SK-N-SH (cell line): ENCODE data around the gene MS4A4E. TPM values are rescaled to one million over a fixed set of nuclear protein-coding genes. Genes with fewer than 3 reads are reported as not detected.
"Not testable (repeated sequence)": the region's sequence is repeated elsewhere in the genome, so short reads cannot be mapped to it uniquely, and the experiment has no call there.

ENCODE experiments used
- CTCF ChIA-PET: fragments of 300-600, 350-600 bp; formaldehyde crosslinking; extraction: SDS; loops from one replicate; lab custom pipeline; 2021; lab: Yijun Ruan, JAX
- POLR2A ChIA-PET: fragments of 350-600 bp; sonication (Branson Sonifier 250); formaldehyde crosslinking; extraction: SDS; loops from one replicate; lab custom pipeline; 2020; ENCODE audit warnings: antibody characterized with exemption, inconsistent platforms; lab: Yijun Ruan, JAX
- DNase-seq: peaks from one replicate; pipeline ENCODE4 v3.0.0; 2012
- H2AFZ ChIP-seq: fragments of 200-600 bp; sonication (generic); 2 replicates; pipeline ENCODE4 v1.8.1; 2016; ENCODE audit warnings: antibody characterized with exemption, mild to moderate bottlenecking, low read depth
- H3F3A ChIP-seq: fragments of 200-600 bp; sonication (generic); replicated peaks from 2 replicates; pipeline ENCODE3; 2016; ENCODE audit warnings: antibody characterized with exemption, mild to moderate bottlenecking; ENCODE audit not compliant: insufficient read depth
- H3K27ac ChIP-seq, 2 experiments: fragments of 200-500 bp in 1 of 2; fragments of 200-600 bp in 1 of 2; sonication (Bioruptor generic) in 1 of 2; sonication (generic), shearing (Covaris generic) in 1 of 2; 2 replicates each; pipeline versions ENCODE4 v1.5.1 to v1.6.1; 2014 to 2016; ENCODE audit warnings: low read depth in 2 of 2, inconsistent platforms in 1 of 2, low read length in 1 of 2, mild to moderate bottlenecking in 1 of 2, mixed read lengths in 1 of 2
- H3K27me3 ChIP-seq: fragments of 200-600 bp; sonication (generic), shearing (Covaris generic); 2 replicates; pipeline ENCODE4 v1.6.1; 2016; ENCODE audit warnings: mixed run types; ENCODE audit not compliant: insufficient read depth
- H3K36me3 ChIP-seq, 2 experiments: fragments of 200-500 bp in 1 of 2; fragments of 200-600 bp in 1 of 2; sonication (Bioruptor generic) in 1 of 2; sonication (generic) in 1 of 2; replicated peaks in 1 of 2; 2 replicates each; pipeline versions ENCODE3 to v1.5.1; 2014 to 2016; ENCODE audit warnings: low read length in 1 of 2, mild to moderate bottlenecking in 1 of 2; ENCODE audit not compliant: insufficient read depth in 2 of 2, control insufficient read depth in 1 of 2
- H3K4me1 ChIP-seq, 2 experiments: fragments of 200-500 bp in 1 of 2; fragments of 200-600 bp in 1 of 2; sonication (Bioruptor generic) in 1 of 2; sonication (generic), shearing (Covaris generic) in 1 of 2; 2 replicates each; pipeline versions ENCODE4 v1.5.1 to v1.6.1; 2014 to 2016; ENCODE audit warnings: low read depth in 1 of 2, low read length in 1 of 2, mixed run types in 1 of 2; ENCODE audit not compliant: insufficient read depth in 2 of 2, control insufficient read depth in 1 of 2
- H3K4me2 ChIP-seq: fragments of 200-600 bp; sonication (generic), shearing (Covaris generic); 2 replicates; pipeline ENCODE4 v1.6.1; 2017; ENCODE audit warnings: mixed run types
- H3K4me3 ChIP-seq, 2 experiments: fragments of 200-500 bp in 1 of 2; fragments of 200-600 bp in 1 of 2; sonication (Bioruptor generic) in 1 of 2; sonication (generic), shearing (Covaris generic) in 1 of 2; 2 replicates each; pipeline versions ENCODE4 v1.5.1 to v1.8.1; 2014 to 2016; ENCODE audit warnings: low read depth in 2 of 2, inconsistent platforms in 1 of 2, low read length in 1 of 2, mild to moderate bottlenecking in 1 of 2, mixed read lengths in 1 of 2, moderate library complexity in 1 of 2
- H3K79me2 ChIP-seq: fragments of 200-600 bp; sonication (generic); 2 replicates; pipeline ENCODE4 v1.8.1; 2017; ENCODE audit warnings: mild to moderate bottlenecking; ENCODE audit not compliant: insufficient read depth
- H3K9ac ChIP-seq: fragments of 200-600 bp; sonication (generic); 2 replicates; pipeline ENCODE4 v1.6.1; 2017; ENCODE audit warnings: mixed run types
- H3K9me2 ChIP-seq: fragments of 200-600 bp; sonication (generic); 2 replicates; pipeline ENCODE4 v1.6.1; 2017; ENCODE audit warnings: mixed run types
- H3K9me3 ChIP-seq: fragments of 200-600 bp; sonication (generic); 2 replicates; pipeline ENCODE4 v1.6.1; 2017; ENCODE audit warnings: mixed run types, mild to moderate bottlenecking, moderate library complexity
- H4K20me1 ChIP-seq: fragments of 200-600 bp; sonication (generic); 2 replicates; pipeline ENCODE4 v1.6.1; 2017; ENCODE audit warnings: mild to moderate bottlenecking, mixed run types; ENCODE audit not compliant: insufficient read depth
- FOSL2 ChIP-seq: IDR thresholded peaks from 2 replicates; pipeline ENCODE4 v1.4.0; 2012; ENCODE audit warnings: low read depth, mild to moderate bottlenecking, moderate library complexity, borderline replicate concordance
- FOXJ3 ChIP-seq: sonication (generic); formaldehyde crosslinking; IDR thresholded peaks from 2 replicates; pipeline ENCODE4 v1.5.1; 2020; ENCODE audit warnings: mild to moderate bottlenecking, missing genetic modification reagents
- GABPA ChIP-seq: IDR thresholded peaks from 2 replicates; pipeline ENCODE4 v1.4.0; 2012; ENCODE audit warnings: low read depth, mild to moderate bottlenecking
- GATA2 ChIP-seq: sonication (generic); formaldehyde crosslinking; IDR thresholded peaks from 2 replicates; pipeline ENCODE4 v1.5.0; 2020; ENCODE audit warnings: mild to moderate bottlenecking, missing genetic modification reagents
- MEF2A ChIP-seq: IDR thresholded peaks from 2 replicates; pipeline ENCODE4 v1.4.0; 2012; ENCODE audit warnings: low read depth, borderline replicate concordance
- NFIC ChIP-seq: IDR thresholded peaks from 2 replicates; pipeline ENCODE4 v1.4.0; 2012; ENCODE audit warnings: borderline replicate concordance
- POLR2AphosphoS5 ChIP-seq: IDR thresholded peaks from 2 replicates; pipeline ENCODE4 v1.6.1; 2012; ENCODE audit warnings: low read depth, low read length
- REST ChIP-seq: IDR thresholded peaks from 2 replicates; pipeline ENCODE4 v1.6.1; 2012; ENCODE audit warnings: mild to moderate bottlenecking, low read depth, low read length, moderate library complexity
- RXRA ChIP-seq: IDR thresholded peaks from 2 replicates; pipeline ENCODE4 v1.4.0; 2012; ENCODE audit warnings: low read depth, mild to moderate bottlenecking, borderline replicate concordance
- TAF1 ChIP-seq: IDR thresholded peaks from 2 replicates; pipeline ENCODE4 v1.6.1; 2012; ENCODE audit warnings: low read depth, mild to moderate bottlenecking, low read length, moderate library complexity, borderline replicate concordance
- WGBS: methylation state at CpG from one replicate; pipeline ENCODE4 v1.1.6; 2017; ENCODE audit warnings: low lambda C conversion rate; 5-methylcytosine and 5-hydroxymethylcytosine counted together
- polyA plus RNA-seq, 3 experiments: library from polyadenylated mRNA; depleted of rRNA; stranded (reverse); fragments of >200 nt; gene quantifications; 2 replicates each; pipeline ENCODE4 v1.2.3, GENCODE V29; 2012
- TF ChIP-seq, protein P1 (sequence below): IDR thresholded peaks from 2 replicates; pipeline ENCODE4; 2012

The MS4A4E gene
- polyA plus RNA-seq, 1 of the 3 experiments (the other 2 are of a cell fraction): not detected

DNA sequence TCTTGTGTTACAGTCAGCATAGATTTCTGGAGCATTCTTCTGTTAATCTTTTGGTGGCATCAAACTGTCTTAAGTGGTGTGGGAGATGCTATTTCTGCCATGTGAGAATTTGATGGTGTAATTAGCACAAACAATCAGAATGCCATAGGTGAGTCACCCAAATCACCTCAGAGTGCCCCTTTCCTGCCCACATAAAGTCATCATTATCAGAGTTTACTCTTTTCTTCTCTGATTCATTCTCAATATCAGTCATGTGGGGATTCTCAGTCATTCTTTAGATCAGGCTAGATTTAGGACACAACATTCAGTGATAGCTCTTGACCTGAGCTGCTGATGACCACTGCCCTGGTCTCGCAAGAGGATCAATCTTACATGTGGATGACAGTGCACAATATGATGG lies 36.3 kb downstream of the MS4A4E start (continued):
- TF ChIP-seq, protein P1, sequence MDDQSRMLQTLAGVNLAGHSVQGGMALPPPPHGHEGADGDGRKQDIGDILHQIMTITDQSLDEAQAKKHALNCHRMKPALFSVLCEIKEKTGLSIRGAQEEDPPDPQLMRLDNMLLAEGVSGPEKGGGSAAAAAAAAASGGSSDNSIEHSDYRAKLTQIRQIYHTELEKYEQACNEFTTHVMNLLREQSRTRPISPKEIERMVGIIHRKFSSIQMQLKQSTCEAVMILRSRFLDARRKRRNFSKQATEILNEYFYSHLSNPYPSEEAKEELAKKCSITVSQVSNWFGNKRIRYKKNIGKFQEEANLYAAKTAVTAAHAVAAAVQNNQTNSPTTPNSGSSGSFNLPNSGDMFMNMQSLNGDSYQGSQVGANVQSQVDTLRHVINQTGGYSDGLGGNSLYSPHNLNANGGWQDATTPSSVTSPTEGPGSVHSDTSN: no peak

- CTCF ChIA-PET: interaction anchor here (1.1 kb wide), 1 partner anchor 11 kb away, joined by 3 read pairs; no protein-coding TSS in a partner anchor
- Histone ChIP-seq H3F3A (no peaks in the 10 kb centered on the region), H3K27ac (no peak overlapping the region), H3K4me3 (no peak overlapping the region), H3K9ac (no peak overlapping the region), H3K4me2 (no peak overlapping the region), H3K4me1 (no peaks in the 10 kb centered on the region), H3K36me3 (no peaks in the 10 kb centered on the region), H2AFZ (no peak overlapping the region), H4K20me1 (no peaks in the 10 kb centered on the region), H3K27me3 (no peaks in the 10 kb centered on the region), H3K79me2 (no peaks in the 10 kb centered on the region), H3K9me3 (no peaks in the 10 kb centered on the region), H3K9me2 (no peaks in the 10 kb centered on the region)
- TF ChIP-seq GATA2 (CRISPR knock-in tag) (no peak), MEF2A (no peak), RXRA (no peak), NFIC (no peak), POLR2AphosphoS5 (no peak), REST (no peak), GABPA (no peak), FOXJ3 (CRISPR knock-in tag) (no peak), TAF1 (no peak), FOSL2 (no peak)
- TF ChIP-seq, protein P1: no peak
- POLR2A ChIA-PET: no interaction called here
- WGBS: 34% methylated on average over 4 of the region's 4 CpGs
- no peak for DNase-seq
Measured at GRCh38 chr11:60204922-60205321, 38.0 kb downstream of the MS4A4E start.

GRCh38 chr11:60201334-60201733 lies 41.6 kb downstream of the MS4A4E start:
- H3K4me2 ChIP-seq, H3K79me2 ChIP-seq, H3K27ac ChIP-seq, POLR2A ChIA-PET, H3K36me3 ChIP-seq, H3K4me1 ChIP-seq, H4K20me1 ChIP-seq, DNase-seq, CTCF ChIA-PET, H3K9ac ChIP-seq, H3K9me3 ChIP-seq, H2AFZ ChIP-seq, H3K27me3 ChIP-seq, H3K4me3 ChIP-seq, H3K9me2 ChIP-seq, H3F3A ChIP-seq: not testable (repeated sequence)
- WGBS: no CpG with 5 or more reads among the region's 26 CpGs
